Gastrocnemius medialis (tissue), 4 donors: Measurements from ENCODE around the gene C2orf49.

Experiments used
- POLR2A ChIP-seq, 2 donors: fragments of 450-650 bp; IDR thresholded peaks; one replicate each; pipeline ENCODE4 v1.6.1; 2017; ENCODE audit warnings: antibody characterized with exemption in 2 of 2, mild to moderate bottlenecking in 2 of 2, moderate library complexity in 2 of 2
- TF ChIP-seq, protein P1 (sequence below), 5 experiments: fragments of 450-650 bp in 3 of 5; fragments of 200-600 bp in 2 of 5; sonication (generic) in 2 of 5; IDR thresholded peaks in 4 of 5; conservative IDR thresholded peaks in 1 of 5; 1 replicate in 4 of 5; 2 replicates in 1 of 5; pipeline ENCODE4 v1.5.1; 2016 to 2019; ENCODE audit warnings: antibody characterized with exemption in 5 of 5, mild to moderate bottlenecking in 3 of 5, moderate library complexity in 3 of 5

DNA sequence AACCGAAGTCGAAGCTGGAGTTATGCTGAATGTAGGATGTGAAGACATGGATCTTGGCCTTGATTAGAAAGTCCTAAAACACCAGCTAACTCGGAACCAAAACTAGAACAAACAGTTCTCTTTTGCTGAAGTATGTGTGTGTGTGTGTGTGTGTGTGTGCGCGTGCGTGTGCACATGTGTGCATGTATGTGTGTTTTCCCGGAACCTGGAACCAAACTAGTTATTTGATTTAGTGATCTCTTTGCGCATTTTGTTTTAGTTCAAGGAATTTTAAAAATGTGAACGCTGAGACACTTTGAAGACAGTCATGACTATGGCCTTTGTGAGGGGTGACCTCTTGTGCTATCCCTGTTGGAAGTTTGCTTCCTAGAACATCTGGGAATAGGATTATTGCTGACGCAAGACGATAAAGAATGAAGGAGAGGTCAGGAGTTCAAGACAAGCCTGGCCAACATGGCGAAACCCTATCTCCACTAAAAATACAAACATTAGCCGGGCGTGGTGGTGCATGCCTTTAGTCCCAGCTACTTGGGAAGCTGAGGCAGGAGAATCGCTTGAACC is 37.7 kb downstream of the C2orf49 start:
- TF ChIP-seq, protein P1, sequence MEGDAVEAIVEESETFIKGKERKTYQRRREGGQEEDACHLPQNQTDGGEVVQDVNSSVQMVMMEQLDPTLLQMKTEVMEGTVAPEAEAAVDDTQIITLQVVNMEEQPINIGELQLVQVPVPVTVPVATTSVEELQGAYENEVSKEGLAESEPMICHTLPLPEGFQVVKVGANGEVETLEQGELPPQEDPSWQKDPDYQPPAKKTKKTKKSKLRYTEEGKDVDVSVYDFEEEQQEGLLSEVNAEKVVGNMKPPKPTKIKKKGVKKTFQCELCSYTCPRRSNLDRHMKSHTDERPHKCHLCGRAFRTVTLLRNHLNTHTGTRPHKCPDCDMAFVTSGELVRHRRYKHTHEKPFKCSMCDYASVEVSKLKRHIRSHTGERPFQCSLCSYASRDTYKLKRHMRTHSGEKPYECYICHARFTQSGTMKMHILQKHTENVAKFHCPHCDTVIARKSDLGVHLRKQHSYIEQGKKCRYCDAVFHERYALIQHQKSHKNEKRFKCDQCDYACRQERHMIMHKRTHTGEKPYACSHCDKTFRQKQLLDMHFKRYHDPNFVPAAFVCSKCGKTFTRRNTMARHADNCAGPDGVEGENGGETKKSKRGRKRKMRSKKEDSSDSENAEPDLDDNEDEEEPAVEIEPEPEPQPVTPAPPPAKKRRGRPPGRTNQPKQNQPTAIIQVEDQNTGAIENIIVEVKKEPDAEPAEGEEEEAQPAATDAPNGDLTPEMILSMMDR (IDR thresholded peaks at IDR 0.05 in 4 of 5, conservative IDR thresholded peaks at IDR 0.05 in 1 of 5): no peak
- no peak for TF ChIP-seq POLR2A (IDR thresholded peaks at IDR 0.05)
